ENCODE results near the gene STK32A.

DNA sequence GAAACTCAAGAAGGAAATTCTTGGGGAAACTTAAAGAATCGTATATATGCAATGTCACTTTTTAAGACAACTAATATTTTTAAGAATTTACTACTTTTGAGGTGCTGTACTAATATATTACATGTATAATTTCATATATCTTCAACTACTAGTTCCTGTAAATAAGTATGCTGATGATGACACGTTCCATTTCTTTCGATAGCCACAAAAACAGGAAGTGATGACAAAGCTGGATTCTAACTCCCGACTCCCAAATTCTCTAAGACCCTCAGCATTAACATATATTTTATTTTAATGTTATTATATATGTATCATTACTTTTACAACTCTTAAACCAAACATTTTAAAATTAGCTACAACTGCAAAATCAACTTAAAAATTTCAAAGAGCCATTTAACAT is 74.8 kb downstream of the STK32A start:
- TF ChIP-seq, protein P1, sequence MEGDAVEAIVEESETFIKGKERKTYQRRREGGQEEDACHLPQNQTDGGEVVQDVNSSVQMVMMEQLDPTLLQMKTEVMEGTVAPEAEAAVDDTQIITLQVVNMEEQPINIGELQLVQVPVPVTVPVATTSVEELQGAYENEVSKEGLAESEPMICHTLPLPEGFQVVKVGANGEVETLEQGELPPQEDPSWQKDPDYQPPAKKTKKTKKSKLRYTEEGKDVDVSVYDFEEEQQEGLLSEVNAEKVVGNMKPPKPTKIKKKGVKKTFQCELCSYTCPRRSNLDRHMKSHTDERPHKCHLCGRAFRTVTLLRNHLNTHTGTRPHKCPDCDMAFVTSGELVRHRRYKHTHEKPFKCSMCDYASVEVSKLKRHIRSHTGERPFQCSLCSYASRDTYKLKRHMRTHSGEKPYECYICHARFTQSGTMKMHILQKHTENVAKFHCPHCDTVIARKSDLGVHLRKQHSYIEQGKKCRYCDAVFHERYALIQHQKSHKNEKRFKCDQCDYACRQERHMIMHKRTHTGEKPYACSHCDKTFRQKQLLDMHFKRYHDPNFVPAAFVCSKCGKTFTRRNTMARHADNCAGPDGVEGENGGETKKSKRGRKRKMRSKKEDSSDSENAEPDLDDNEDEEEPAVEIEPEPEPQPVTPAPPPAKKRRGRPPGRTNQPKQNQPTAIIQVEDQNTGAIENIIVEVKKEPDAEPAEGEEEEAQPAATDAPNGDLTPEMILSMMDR (IDR thresholded peaks at IDR 0.05): no peak
- TF ChIP-seq POLR2AphosphoS5 (IDR thresholded peaks at IDR 0.05): no peak

Measured in esophagus muscularis mucosa (tissue), 3 donors.